ENCODE data around the gene FIBP.

- TF ChIP-seq MAFK (IDR thresholded peaks at IDR 0.05; ENCODE audit: low read depth, low read length) = no peak
- no peak for TF ChIP-seq CTCF (conservative IDR thresholded peaks at IDR 0.05; ENCODE audit: low read depth, low read length)
- no peak for TF ChIP-seq NFE2L2 (IDR thresholded peaks at IDR 0.05; ENCODE audit: low read depth, low read length)
- no peak for TF ChIP-seq POLR2A (IDR thresholded peaks at IDR 0.05; ENCODE audit: low read depth, low read length)
- no peak for TF ChIP-seq RAD21 (IDR thresholded peaks at IDR 0.05; ENCODE audit: low read length)
- no peak for TF ChIP-seq MAZ (IDR thresholded peaks at IDR 0.05; ENCODE audit: borderline replicate concordance, low read depth, low read length)
- TF ChIP-seq RFX5 (IDR thresholded peaks at IDR 0.05; ENCODE audit: low read depth, low read length) = no peak
- TF ChIP-seq RCOR1 (IDR thresholded peaks at IDR 0.05; ENCODE audit: insufficient replicate concordance, low read length) = no peak
- no peak for TF ChIP-seq CHD1 (IDR thresholded peaks at IDR 0.05; ENCODE audit: low read depth, low read length)
- TF ChIP-seq ELK1 (IDR thresholded peaks at IDR 0.05; ENCODE audit: borderline replicate concordance, low read depth, low read length) = no peak
- TF ChIP-seq FOS (IDR thresholded peaks at IDR 0.05; ENCODE audit: low read depth, low read length) = no peak
Observed at GRCh38 chr11:65834202-65834601, 54.1 kb downstream of the FIBP start.
